Memory B cell (primary cell): ENCODE results near the gene SLC39A8.
"Not testable (repeated sequence)": the region's sequence is repeated elsewhere in the genome, so short reads cannot be mapped to it uniquely, and the experiment has no call there.

Experiments used
- ATAC-seq: fragments of 150-1000 bp; cut with Tn5 transposase; 2 replicates; pipeline ENCODE4 v1.10.0; 2021; ENCODE audit warnings: low read depth, mild to moderate bottlenecking, moderate library complexity
- DNase-seq, 2 donors: peaks; one replicate each; pipeline ENCODE4 v3.0.0; 2022; ENCODE audit warnings: low spot score in 2 of 2
- H3K27ac Mint-ChIP-seq: one replicate; pipeline ENCODE4 v1.8.0; 2022; ENCODE audit warnings: mild to moderate bottlenecking, moderate library complexity, mixed read lengths
- H3K27me3 Mint-ChIP-seq: one replicate; pipeline ENCODE4 v1.8.0; 2022; ENCODE audit warnings: mixed read lengths
- H3K36me3 Mint-ChIP-seq: one replicate; pipeline ENCODE4 v1.8.0; 2022; ENCODE audit warnings: mild to moderate bottlenecking, mixed read lengths
- H3K4me1 Mint-ChIP-seq: one replicate; pipeline ENCODE4 v1.8.0; 2022; ENCODE audit warnings: mixed read lengths
- H3K4me3 Mint-ChIP-seq: one replicate; pipeline ENCODE4 v1.8.0; 2022; ENCODE audit warnings: mild to moderate bottlenecking, moderate library complexity, mixed read lengths
- H3K9me3 Mint-ChIP-seq: one replicate; pipeline ENCODE4 v1.8.0; 2022; ENCODE audit warnings: mixed read lengths

SLC39A8 gene

GRCh38 chr4:102344954-102345794 lies at the start of gene SLC39A8:
TSS of gene SLC39A8 (minus strand) at chr4:102345482. CDS start at chr4:102344662, 820 bp downstream.
- peak; percentile 74 to 78 for DNase-seq
- Mint-ChIP-seq H3K4me1 (peaks cover 12% of the 10 kb centered on the region), H3K4me3 (peak within 1 kb of the TSS; percentile 88), H3K27me3 (no peaks in the 10 kb centered on the region), H3K36me3 (no peaks in the 10 kb centered on the region), H3K27ac (peak within 1 kb of the TSS; percentile 89), H3K9me3 (no peaks in the 10 kb centered on the region)
- ATAC-seq: peak; percentile 86

DNA sequence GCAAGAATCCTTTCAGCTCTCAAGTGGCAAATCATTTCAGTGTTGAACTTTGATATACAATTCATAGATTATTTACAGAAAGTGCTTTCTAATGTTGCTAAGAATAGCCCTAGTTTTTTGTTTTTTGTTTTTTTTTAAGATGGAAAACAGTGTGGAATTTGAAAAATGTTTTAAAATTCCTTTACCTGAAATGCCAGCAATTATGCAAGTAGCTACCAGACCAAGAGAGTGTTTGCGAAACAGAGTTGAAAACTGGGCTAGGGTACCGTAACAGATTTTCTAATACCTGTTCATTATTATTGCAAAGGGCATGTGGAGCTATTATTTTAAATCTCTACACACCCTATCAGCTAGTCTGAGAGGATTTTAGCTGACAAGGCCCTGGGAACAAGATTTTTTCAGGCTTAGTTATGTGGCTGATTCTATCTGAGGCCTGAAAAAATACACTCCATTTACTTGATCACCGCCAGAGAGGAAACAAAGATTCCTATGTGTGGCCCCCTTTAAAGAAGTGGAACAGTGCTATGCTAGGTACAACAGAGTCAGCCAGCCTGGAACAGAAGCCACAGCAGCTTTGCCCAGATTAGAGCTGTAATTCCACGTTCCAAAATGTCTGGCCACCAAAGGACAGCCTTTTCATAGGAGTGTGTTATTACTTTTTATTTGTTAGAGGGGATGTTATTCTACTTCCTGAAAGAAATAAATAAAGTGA lies 46.9 kb upstream of the SLC39A8 start:
- H3K9me3 Mint-ChIP-seq: no peaks in the 10 kb centered on the region
- peaks cover 5% of the 10 kb centered on the region for H3K27me3 Mint-ChIP-seq
- ATAC-seq (no peak), DNase-seq (no peak)
- no peak overlapping the region for H3K27ac Mint-ChIP-seq
- peaks cover 10% of the 10 kb centered on the region for H3K4me1 Mint-ChIP-seq
- no peaks in the 10 kb centered on the region for H3K36me3 Mint-ChIP-seq
- H3K4me3 Mint-ChIP-seq: no peak overlapping the region

DNA sequence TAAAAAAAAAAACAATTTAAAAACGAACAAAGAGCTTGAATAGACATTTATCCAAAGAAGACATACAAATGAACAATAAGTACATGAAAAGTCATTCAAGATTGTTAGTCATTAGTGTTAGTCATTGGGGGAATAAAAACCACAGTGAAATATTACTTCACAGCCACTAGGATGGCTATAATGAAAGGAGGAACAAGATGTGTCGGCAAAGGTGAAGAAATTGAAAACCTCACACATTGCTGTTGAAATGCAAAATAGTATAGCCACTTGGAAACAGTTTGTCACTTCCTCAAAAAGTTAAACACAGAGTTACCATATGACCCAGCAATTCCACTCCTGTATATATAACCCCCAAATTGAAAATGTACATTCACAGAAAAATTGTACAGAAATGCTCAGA lies 45.2 kb upstream of the SLC39A8 start:
- Mint-ChIP-seq H3K4me1 (peaks cover 10% of the 10 kb centered on the region), H3K4me3 (no peak overlapping the region), H3K36me3 (no peaks in the 10 kb centered on the region), H3K9me3 (no peaks in the 10 kb centered on the region), H3K27me3 (peaks cover 13% of the 10 kb centered on the region), H3K27ac (no peak overlapping the region)
- peak in 1 of 2 donors; percentile 13 for DNase-seq
- ATAC-seq: peak; percentile 94

GRCh38 chr4:102388611-102389010 lies 43.3 kb upstream of the SLC39A8 start:
- DNase-seq (no peak), ATAC-seq (no peak)
- Mint-ChIP-seq H3K4me1 (peaks cover 10% of the 10 kb centered on the region), H3K27ac (no peak overlapping the region), H3K27me3 (peaks cover 13% of the 10 kb centered on the region), H3K4me3 (no peak overlapping the region), H3K36me3 (no peaks in the 10 kb centered on the region), H3K9me3 (no peaks in the 10 kb centered on the region)

- ATAC-seq (no peak), DNase-seq (no peak)
- Mint-ChIP-seq H3K27me3 (peaks cover 16% of the 10 kb centered on the region), H3K36me3 (peaks cover 2% of the 10 kb centered on the region), H3K4me1 (peaks cover 10% of the 10 kb centered on the region), H3K4me3 (no peak overlapping the region), H3K9me3 (no peaks in the 10 kb centered on the region), H3K27ac (no peak overlapping the region)
Observed at GRCh38 chr4:102387552-102388150, 42.4 kb upstream of the SLC39A8 start.

GRCh38 chr4:102386966-102387365 lies 41.7 kb upstream of the SLC39A8 start:
- Mint-ChIP-seq H3K36me3 (peaks cover 2% of the 10 kb centered on the region), H3K27me3 (peaks cover 21% of the 10 kb centered on the region), H3K9me3 (no peaks in the 10 kb centered on the region), H3K27ac (no peak overlapping the region), H3K4me3 (no peak overlapping the region), H3K4me1 (peaks cover 10% of the 10 kb centered on the region)
- DNase-seq (no peak), ATAC-seq (no peak)

DNA sequence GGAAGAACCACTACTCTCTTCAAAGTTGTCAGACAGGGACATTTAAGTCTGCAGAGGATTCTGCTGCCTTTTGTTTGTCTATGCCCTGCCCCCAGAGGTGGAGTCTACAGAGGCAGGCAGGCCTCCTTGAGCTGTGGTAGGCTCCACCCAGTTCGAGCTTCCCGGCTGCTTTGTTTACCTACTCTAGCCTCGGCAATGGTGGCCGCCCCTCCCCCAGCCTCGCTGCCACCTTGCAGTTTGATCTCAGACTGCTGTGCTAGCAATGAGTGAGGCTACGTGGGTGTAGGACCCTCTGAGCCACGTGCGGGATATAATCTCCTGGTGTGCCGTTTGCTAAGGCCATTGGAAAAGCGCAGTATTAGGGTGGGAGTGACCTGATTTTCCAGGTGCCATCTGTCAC lies 35.0 kb upstream of the SLC39A8 start:
- peaks cover 18% of the 10 kb centered on the region for H3K27me3 Mint-ChIP-seq
- H3K4me3 Mint-ChIP-seq, DNase-seq, H3K9me3 Mint-ChIP-seq, ATAC-seq, H3K27ac Mint-ChIP-seq, H3K4me1 Mint-ChIP-seq, H3K36me3 Mint-ChIP-seq: not testable (repeated sequence)

GRCh38 chr4:102362922-102363432 lies 17.7 kb upstream of the SLC39A8 start:
- Mint-ChIP-seq H3K36me3 (no peaks in the 10 kb centered on the region), H3K9me3 (peaks cover 6% of the 10 kb centered on the region), H3K4me3 (no peak overlapping the region), H3K4me1 (peaks cover under 1% of the 10 kb centered on the region), H3K27ac (no peak overlapping the region), H3K27me3 (peaks cover 3% of the 10 kb centered on the region)
- no peak for DNase-seq
- no peak for ATAC-seq

DNA sequence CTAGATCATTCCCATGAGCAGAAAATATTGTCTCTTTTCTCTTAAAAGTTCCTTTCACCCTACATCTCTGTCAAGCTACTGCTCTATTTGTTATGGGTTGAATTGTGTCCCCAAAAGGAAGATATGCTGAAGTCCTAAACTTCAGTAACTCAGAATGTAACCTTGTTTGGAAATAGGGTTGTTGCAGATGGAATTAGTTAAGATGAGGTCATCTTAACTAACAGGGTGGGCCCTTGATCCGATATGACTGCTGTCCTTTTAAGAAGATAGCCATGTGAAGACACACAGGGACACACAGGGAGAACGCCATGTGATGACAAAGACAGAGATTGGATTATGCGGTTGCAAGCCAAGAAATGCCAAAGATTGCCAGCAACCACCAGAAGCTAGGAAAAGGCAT lies 12.8 kb upstream of the SLC39A8 start:
- peaks cover 7% of the 10 kb centered on the region for H3K4me1 Mint-ChIP-seq
- peaks cover 1% of the 10 kb centered on the region for H3K9me3 Mint-ChIP-seq
- ATAC-seq (no peak), DNase-seq (no peak)
- H3K27ac Mint-ChIP-seq: no peak overlapping the region
- peaks cover 2% of the 10 kb centered on the region for H3K27me3 Mint-ChIP-seq
- H3K36me3 Mint-ChIP-seq: no peaks in the 10 kb centered on the region
- no peak overlapping the region for H3K4me3 Mint-ChIP-seq

DNA sequence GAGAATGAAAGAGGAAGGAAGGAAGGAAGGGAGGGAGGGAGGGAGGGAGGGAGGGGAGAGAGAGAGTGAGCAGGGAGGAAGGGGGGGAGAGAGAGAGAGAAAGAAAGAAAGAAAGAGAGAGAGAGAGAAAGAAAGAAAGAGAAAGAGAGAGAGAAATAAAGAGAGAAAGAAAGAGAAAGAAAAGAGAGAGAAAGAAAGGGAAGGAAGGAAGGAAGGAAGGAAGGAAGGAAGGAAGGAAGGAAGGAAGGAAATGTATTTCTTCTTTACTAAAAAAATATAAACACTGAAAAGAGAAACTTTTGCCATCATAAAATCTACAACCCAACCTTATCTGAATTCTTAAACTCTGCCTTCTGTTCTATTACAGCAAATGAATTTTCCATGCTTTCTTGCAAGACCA lies 12.4 kb upstream of the SLC39A8 start:
- H3K27ac Mint-ChIP-seq, ATAC-seq, H3K27me3 Mint-ChIP-seq, DNase-seq, H3K4me1 Mint-ChIP-seq, H3K9me3 Mint-ChIP-seq, H3K4me3 Mint-ChIP-seq, H3K36me3 Mint-ChIP-seq: not testable (repeated sequence)

DNA sequence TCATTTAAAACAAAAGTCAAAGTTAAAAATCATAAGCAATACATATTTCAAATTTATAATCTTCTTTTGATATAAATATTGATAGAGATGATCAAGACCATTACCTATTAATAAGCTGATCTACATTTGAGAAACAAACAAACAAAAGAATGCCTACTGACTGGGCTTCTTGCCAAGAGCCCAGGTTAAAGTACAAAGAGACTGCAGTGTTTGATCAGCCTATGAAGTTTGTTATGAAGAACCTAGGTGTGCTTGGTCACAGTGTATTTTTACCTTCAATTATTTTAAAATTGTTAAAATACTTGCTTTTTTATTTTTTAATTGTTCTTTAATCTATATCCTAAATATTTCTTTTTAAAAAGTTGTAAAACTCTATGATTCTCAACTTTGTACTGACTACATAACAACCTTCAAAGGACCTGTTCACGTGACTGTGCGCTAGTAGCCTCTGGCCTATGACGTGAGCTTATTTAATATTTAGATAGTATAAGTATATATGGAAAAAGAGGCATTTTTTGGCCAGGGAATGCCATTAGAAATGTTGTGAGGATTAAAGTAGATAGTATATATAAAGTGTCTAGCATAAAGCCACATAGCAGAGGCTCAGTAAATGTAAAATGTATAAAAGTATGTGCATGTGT lies 11.4 kb upstream of the SLC39A8 start:
- Mint-ChIP-seq H3K9me3 (peaks cover 1% of the 10 kb centered on the region), H3K4me1 (peaks cover 7% of the 10 kb centered on the region), H3K36me3 (no peaks in the 10 kb centered on the region), H3K4me3 (no peak overlapping the region), H3K27me3 (no peaks in the 10 kb centered on the region), H3K27ac (no peak overlapping the region)
- DNase-seq: no peak
- ATAC-seq: no peak

- H3K4me1 Mint-ChIP-seq: peaks cover 7% of the 10 kb centered on the region
- H3K9me3 Mint-ChIP-seq: peaks cover 1% of the 10 kb centered on the region
- no peak overlapping the region for H3K27ac Mint-ChIP-seq
- no peaks in the 10 kb centered on the region for H3K27me3 Mint-ChIP-seq
- no peak for ATAC-seq
- H3K36me3 Mint-ChIP-seq: no peaks in the 10 kb centered on the region
- DNase-seq: no peak
- no peak overlapping the region for H3K4me3 Mint-ChIP-seq
Observed at GRCh38 chr4:102355748-102356147, 10.5 kb upstream of the SLC39A8 start.

DNA sequence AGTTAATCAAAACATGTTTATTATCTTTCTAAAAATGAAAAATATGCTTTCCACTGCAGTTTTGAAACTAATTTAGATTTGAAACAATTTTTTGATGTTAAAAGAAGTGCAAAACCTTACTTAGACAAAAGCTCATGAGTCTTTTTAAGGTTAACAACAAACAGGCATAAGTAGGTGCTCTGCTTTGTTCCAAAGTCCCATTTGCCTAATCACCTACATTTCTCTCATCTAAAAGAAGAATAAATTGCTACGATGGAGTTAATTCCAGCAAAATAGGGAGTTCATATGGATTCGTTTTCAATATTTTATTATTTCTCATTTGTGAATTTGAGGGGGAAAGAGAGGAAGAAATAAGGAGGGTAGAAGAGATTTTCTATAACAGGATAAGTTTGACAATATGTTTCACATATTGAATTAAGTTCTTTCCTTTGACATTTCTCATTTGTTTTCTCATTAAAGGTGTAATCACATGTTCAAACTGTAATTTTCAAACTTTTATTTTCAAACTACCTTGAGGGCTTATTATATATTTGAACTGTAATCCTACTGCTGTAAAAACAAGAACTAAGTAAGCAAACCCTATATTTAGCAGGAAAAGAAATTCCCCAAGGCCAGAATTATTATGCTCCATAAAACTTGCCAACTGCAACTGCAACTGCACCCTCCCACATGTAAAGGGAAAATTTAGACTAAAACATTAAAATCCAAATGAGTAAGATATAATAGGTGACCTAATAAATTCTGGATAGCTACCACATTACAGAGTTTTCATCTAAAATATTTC lies 9.6 kb upstream of the SLC39A8 start:
- Mint-ChIP-seq H3K36me3 (no peaks in the 10 kb centered on the region), H3K4me1 (peaks cover 7% of the 10 kb centered on the region), H3K9me3 (peaks cover 1% of the 10 kb centered on the region), H3K27ac (no peak overlapping the region), H3K4me3 (no peak overlapping the region), H3K27me3 (no peaks in the 10 kb centered on the region)
- no peak for DNase-seq
- ATAC-seq: no peak
